Smooth muscle cell (in vitro differentiated cells): ENCODE data around the gene DUSP14. TPM values are rescaled to one million over a fixed set of nuclear protein-coding genes. Genes with fewer than 3 reads are reported as not detected.

Source experiments
- DNase-seq: peaks from one replicate; lab custom pipeline; 2025; ENCODE audit not compliant: unreplicated experiment; lab: John Stamatoyannopoulos, UW
- H2AFZ ChIP-seq: fragments of 200-600 bp; sonication (generic); 2 replicates; pipeline ENCODE4 v1.6.0; 2016; ENCODE audit warnings: antibody characterized with exemption, low read depth, mild to moderate bottlenecking
- H3F3A ChIP-seq: fragments of 200-600 bp; sonication (generic); 2 replicates; pipeline ENCODE4 v1.6.0; 2017; ENCODE audit warnings: antibody characterized with exemption, low read depth
- H3K27ac ChIP-seq: fragments of 200-600 bp; sonication (generic); 2 replicates; pipeline ENCODE4 v1.5.1; 2016; ENCODE audit warnings: low read depth, mild to moderate bottlenecking
- H3K27me3 ChIP-seq: fragments of 200-600 bp; sonication (generic); 2 replicates; pipeline ENCODE4 v1.6.1; 2016; ENCODE audit warnings: low read depth, mild to moderate bottlenecking
- H3K36me3 ChIP-seq: fragments of 200-600 bp; sonication (generic); 2 replicates; pipeline ENCODE4 v1.5.1; 2016; ENCODE audit warnings: low read depth
- H3K4me1 ChIP-seq: fragments of 200-600 bp; sonication (generic); 2 replicates; pipeline ENCODE4 v1.5.1; 2016; ENCODE audit warnings: low read depth
- H3K4me2 ChIP-seq: fragments of 200-600 bp; sonication (generic); 2 replicates; pipeline ENCODE4 v1.6.0; 2016; ENCODE audit warnings: mild to moderate bottlenecking
- H3K4me3 ChIP-seq: fragments of 200-600 bp; sonication (generic); 2 replicates; pipeline ENCODE4 v1.5.1; 2016; ENCODE audit warnings: mild to moderate bottlenecking
- H3K79me2 ChIP-seq: fragments of 200-600 bp; sonication (generic); 2 replicates; pipeline ENCODE4 v1.6.0; 2016; ENCODE audit warnings: low read depth, mild to moderate bottlenecking
- H3K9ac ChIP-seq: fragments of 200-600 bp; sonication (generic); 2 replicates; pipeline ENCODE4 v1.6.0; 2016; ENCODE audit warnings: low read depth
- H3K9me3 ChIP-seq: fragments of 200-600 bp; sonication (generic); replicated peaks from 2 replicates; pipeline ENCODE4 v1.5.1; 2016; ENCODE audit warnings: low read depth
- H4K20me1 ChIP-seq: fragments of 200-600 bp; sonication (generic); 2 replicates; pipeline ENCODE4 v1.6.0; 2016; ENCODE audit warnings: low read depth
- WGBS: methylation state at CpG from one replicate; pipeline ENCODE4 v1.1.7; 2016; ENCODE audit warnings: low lambda C conversion rate; 5-methylcytosine and 5-hydroxymethylcytosine counted together
- polyA plus RNA-seq: library from polyadenylated mRNA; unstranded; fragments of >200 nt; fragmentation: Nextera tagmentation; extraction: Ambion mirVana; gene quantifications from 2 replicates; pipeline ENCODE4 v1.2.1, GENCODE V29; 2016
- total RNA-seq: library from RNA; depleted of rRNA; stranded (reverse); fragments of >200 nt; gene quantifications from 2 replicates; pipeline ENCODE4 v1.2.3, GENCODE V29; 2014
- TF ChIP-seq, protein P1 (sequence below): fragments of 200-600 bp; sonication (generic); IDR thresholded peaks from 2 replicates; pipeline ENCODE4 v1.5.1; 2017; ENCODE audit warnings: borderline replicate concordance, mild to moderate bottlenecking, antibody characterized with exemption; ENCODE audit not compliant: insufficient read depth, poor library complexity, severe bottlenecking

The DUSP14 gene
- total and polyA plus RNA-seq, 2 experiments from 2014 or later: 40.4 to 47.1 TPM

GRCh38 chr17:37490638-37491614 lies 1.2 kb downstream of the DUSP14 start:
- Histone ChIP-seq H3K9ac (peak overlapping the region; percentile 90), H3K27me3 (no peaks in the 10 kb centered on the region), H3K4me2 (peak overlapping the region; percentile 92), H3K27ac (peak overlapping the region; percentile 99), H3K9me3 (no peaks in the 10 kb centered on the region), H3K4me3 (peak overlapping the region; percentile 72), H2AFZ (peak overlapping the region; percentile 15), H3F3A (peaks cover 16% of the 10 kb centered on the region), H3K4me1 (peaks cover 25% of the 10 kb centered on the region), H3K79me2 (peaks cover 44% of the 10 kb centered on the region), H4K20me1 (peaks cover 31% of the 10 kb centered on the region), H3K36me3 (no peaks in the 10 kb centered on the region)
- no peak for DNase-seq
- TF ChIP-seq, protein P1, sequence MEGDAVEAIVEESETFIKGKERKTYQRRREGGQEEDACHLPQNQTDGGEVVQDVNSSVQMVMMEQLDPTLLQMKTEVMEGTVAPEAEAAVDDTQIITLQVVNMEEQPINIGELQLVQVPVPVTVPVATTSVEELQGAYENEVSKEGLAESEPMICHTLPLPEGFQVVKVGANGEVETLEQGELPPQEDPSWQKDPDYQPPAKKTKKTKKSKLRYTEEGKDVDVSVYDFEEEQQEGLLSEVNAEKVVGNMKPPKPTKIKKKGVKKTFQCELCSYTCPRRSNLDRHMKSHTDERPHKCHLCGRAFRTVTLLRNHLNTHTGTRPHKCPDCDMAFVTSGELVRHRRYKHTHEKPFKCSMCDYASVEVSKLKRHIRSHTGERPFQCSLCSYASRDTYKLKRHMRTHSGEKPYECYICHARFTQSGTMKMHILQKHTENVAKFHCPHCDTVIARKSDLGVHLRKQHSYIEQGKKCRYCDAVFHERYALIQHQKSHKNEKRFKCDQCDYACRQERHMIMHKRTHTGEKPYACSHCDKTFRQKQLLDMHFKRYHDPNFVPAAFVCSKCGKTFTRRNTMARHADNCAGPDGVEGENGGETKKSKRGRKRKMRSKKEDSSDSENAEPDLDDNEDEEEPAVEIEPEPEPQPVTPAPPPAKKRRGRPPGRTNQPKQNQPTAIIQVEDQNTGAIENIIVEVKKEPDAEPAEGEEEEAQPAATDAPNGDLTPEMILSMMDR: no peak
- 9% methylated on average over 24 of the region's 24 CpGs for WGBS

DNA sequence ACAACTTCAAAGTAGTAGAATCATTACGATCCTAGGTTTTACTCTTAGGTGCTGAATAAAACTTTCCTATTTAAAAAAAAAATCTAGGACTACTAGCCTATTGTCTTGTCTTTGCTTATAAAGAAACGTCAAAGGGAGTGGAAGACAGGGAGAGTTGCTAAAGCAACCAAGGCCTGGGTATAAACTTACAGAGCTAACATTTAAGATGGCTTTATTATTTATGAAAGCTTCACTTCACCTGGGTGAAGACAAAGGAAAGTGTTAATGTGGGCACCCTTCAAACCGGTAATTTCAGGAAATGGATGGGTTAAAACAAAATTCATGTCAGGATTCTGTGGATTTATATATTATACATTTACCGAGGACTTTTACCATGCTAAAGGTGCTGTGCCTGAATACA lies 2.5 kb downstream of the DUSP14 start:
- H3K9me3 ChIP-seq: no peaks in the 10 kb centered on the region
- H4K20me1 ChIP-seq: peaks cover 44% of the 10 kb centered on the region
- DNase-seq: no peak
- WGBS: 68% methylated on average over 4 of the region's 4 CpGs
- H3K79me2 ChIP-seq: peaks cover 57% of the 10 kb centered on the region
- peak overlapping the region; percentile 99 for H3K27ac ChIP-seq
- H3K4me2 ChIP-seq: peak overlapping the region; percentile 92
- H3K4me3 ChIP-seq: peak overlapping the region; percentile 72
- peaks cover 13% of the 10 kb centered on the region for H3F3A ChIP-seq
- H3K9ac ChIP-seq: peak overlapping the region; percentile 90
- no peaks in the 10 kb centered on the region for H3K27me3 ChIP-seq
- H3K4me1 ChIP-seq: peaks cover 25% of the 10 kb centered on the region
- TF ChIP-seq, protein P1: no peak
- H2AFZ ChIP-seq: no peak overlapping the region
- no peaks in the 10 kb centered on the region for H3K36me3 ChIP-seq

DNA sequence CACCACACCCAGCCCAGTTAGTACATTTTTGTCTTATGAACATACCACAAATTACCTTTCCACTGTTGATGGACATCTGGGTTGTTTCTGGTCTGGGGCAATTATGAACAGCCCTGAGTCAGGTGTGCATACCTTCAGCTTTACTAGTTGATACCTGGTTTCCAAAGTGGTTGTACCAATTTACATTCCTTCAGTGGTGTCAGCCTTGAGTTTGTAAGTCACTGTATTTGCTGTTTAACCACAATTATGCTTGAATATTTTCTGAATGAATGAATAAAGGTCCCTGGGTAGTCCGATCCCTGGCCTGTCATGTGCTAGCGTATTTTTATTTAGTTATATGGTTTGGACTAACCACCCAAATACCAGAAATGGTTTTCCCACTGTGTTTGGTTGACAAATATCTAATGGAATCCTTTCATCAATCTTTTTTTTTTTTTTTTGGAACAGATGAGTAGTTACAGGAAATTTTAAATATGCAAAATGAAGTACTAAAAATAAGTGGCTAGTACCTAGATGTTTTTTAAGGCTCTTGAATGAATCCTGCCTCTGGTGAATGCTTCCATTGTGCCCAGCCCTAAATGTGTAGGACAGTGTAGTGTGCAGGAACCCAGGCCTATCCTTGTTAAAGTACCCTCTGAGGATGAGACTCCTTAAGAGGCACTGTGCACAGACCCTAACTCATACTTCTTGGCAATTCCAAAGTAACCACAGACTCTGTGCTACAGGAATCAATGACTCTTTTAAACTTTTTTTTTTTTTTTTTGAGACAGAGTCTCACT lies 3.7 kb downstream of the DUSP14 start:
- peaks cover 11% of the 10 kb centered on the region for H3F3A ChIP-seq
- 24% methylated on average over 2 of the region's 2 CpGs for WGBS
- peak overlapping the region; percentile 92 for H3K4me2 ChIP-seq
- H3K4me3 ChIP-seq: no peak overlapping the region
- no peaks in the 10 kb centered on the region for H3K9me3 ChIP-seq
- peaks cover 67% of the 10 kb centered on the region for H3K79me2 ChIP-seq
- H3K9ac ChIP-seq: peak overlapping the region; percentile 26
- peaks cover 55% of the 10 kb centered on the region for H4K20me1 ChIP-seq
- peaks cover 23% of the 10 kb centered on the region for H3K4me1 ChIP-seq
- peak overlapping the region; percentile 99 for H3K27ac ChIP-seq
- no peaks in the 10 kb centered on the region for H3K27me3 ChIP-seq
- TF ChIP-seq, protein P1: no peak
- no peaks in the 10 kb centered on the region for H3K36me3 ChIP-seq
- H2AFZ ChIP-seq: no peak overlapping the region
- no peak for DNase-seq
